ENCODE measurements around the gene TMEM37. TPM values are rescaled to one million over a fixed set of nuclear protein-coding genes. Genes with fewer than 3 reads are reported as not detected.

Gene TMEM37
- total and polyA plus RNA-seq, 2 of the 13 experiments (the other 11 are each of a cell fraction or from before 2014, with no cell fraction given), result 37.7 to 115 TPM

DNA sequence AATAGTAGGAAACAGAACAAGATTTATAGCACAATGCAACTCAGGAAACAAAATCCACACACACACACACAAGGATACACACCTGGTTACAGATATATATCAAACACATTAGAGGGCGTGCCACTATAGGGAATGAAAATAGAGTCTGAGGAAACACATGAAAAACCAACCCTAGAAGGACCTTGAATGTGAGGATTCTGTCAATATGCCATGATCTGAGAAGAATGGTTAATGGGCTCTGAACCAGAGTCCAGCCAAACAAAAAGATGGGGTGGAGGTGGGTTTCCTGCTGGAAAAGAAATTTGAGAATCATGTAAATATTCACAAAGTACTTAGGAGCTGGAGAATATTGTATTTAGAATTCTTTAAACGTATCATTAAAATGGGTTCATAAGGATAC is 7.8 kb upstream of the TMEM37 start (continued):
- TF ChIP-seq, protein P1, sequence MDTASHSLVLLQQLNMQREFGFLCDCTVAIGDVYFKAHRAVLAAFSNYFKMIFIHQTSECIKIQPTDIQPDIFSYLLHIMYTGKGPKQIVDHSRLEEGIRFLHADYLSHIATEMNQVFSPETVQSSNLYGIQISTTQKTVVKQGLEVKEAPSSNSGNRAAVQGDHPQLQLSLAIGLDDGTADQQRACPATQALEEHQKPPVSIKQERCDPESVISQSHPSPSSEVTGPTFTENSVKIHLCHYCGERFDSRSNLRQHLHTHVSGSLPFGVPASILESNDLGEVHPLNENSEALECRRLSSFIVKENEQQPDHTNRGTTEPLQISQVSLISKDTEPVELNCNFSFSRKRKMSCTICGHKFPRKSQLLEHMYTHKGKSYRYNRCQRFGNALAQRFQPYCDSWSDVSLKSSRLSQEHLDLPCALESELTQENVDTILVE (CRISPR knock-in tag; IDR thresholded peaks at IDR 0.05), result 0 out of 2 replicates have a peak, but pooled peaks have one; percentile 53
- no peak for TF ChIP-seq NKX3-1 (CRISPR knock-in tag; IDR thresholded peaks at IDR 0.05)
- peak; percentile 49; the same call in 1 of the 2 replicates for TF ChIP-seq HNF4A (CRISPR knock-in tag; IDR thresholded peaks at IDR 0.05)
- TF ChIP-seq, protein P2, sequence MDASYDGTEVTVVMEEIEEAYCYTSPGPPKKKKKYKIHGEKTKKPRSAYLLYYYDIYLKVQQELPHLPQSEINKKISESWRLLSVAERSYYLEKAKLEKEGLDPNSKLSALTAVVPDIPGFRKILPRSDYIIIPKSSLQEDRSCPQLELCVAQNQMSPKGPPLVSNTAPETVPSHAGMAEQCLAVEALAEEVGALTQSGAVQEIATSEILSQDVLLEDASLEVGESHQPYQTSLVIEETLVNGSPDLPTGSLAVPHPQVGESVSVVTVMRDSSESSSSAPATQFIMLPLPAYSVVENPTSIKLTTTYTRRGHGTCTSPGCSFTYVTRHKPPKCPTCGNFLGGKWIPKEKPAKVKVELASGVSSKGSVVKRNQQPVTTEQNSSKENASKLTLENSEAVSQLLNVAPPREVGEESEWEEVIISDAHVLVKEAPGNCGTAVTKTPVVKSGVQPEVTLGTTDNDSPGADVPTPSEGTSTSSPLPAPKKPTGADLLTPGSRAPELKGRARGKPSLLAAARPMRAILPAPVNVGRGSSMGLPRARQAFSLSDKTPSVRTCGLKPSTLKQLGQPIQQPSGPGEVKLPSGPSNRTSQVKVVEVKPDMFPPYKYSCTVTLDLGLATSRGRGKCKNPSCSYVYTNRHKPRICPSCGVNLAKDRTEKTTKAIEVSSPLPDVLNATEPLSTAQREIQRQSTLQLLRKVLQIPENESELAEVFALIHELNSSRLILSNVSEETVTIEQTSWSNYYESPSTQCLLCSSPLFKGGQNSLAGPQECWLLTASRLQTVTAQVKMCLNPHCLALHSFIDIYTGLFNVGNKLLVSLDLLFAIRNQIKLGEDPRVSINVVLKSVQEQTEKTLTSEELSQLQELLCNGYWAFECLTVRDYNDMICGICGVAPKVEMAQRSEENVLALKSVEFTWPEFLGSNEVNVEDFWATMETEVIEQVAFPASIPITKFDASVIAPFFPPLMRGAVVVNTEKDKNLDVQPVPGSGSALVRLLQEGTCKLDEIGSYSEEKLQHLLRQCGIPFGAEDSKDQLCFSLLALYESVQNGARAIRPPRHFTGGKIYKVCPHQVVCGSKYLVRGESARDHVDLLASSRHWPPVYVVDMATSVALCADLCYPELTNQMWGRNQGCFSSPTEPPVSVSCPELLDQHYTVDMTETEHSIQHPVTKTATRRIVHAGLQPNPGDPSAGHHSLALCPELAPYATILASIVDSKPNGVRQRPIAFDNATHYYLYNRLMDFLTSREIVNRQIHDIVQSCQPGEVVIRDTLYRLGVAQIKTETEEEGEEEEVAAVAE (CRISPR knock-in tag; IDR thresholded peaks at IDR 0.05; ENCODE audit: borderline replicate concordance), result no peak
- no peak for TF ChIP-seq ZNF543 (CRISPR knock-in tag; IDR thresholded peaks at IDR 0.05)
- peak; percentile 32; the same call in 1 of the 2 replicates for TF ChIP-seq FOXK1 (CRISPR knock-in tag; IDR thresholded peaks at IDR 0.05; ENCODE audit: borderline replicate concordance, low read depth)
- no peak for TF ChIP-seq ZNF263 (CRISPR knock-in tag; IDR thresholded peaks at IDR 0.05)
- TF ChIP-seq TEAD3 (CRISPR knock-in tag; optimal IDR thresholded peaks at IDR 0.05; ENCODE audit: borderline replicate concordance), result peak; percentile 51
- TF ChIP-seq, protein P3, sequence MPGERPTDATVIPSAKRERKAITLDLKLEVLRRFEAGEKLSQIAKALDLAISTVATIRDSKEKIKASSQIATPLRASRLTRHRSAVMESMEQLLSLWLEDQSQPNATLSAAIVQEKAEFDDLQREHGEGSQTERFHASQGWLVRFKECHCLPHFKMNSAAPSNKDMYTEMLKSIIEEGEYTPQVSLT (CRISPR knock-in tag; IDR thresholded peaks at IDR 0.05; ENCODE audit: borderline replicate concordance, low read depth), result no peak
- TF ChIP-seq SIX4 (CRISPR knock-in tag; IDR thresholded peaks at IDR 0.05), result 0 out of 2 replicates have a peak, but pooled peaks have one; percentile 14
- TF ChIP-seq MIXL1 (CRISPR knock-in tag; IDR thresholded peaks at IDR 0.05), result 0 out of 2 replicates have a peak, but pooled peaks have one; percentile 27
- TF ChIP-seq SOX5 (CRISPR knock-in tag; IDR thresholded peaks at IDR 0.05; ENCODE audit: borderline replicate concordance), result peak; percentile 77; the same call in 1 of the 2 replicates
- TF ChIP-seq, protein P4, sequence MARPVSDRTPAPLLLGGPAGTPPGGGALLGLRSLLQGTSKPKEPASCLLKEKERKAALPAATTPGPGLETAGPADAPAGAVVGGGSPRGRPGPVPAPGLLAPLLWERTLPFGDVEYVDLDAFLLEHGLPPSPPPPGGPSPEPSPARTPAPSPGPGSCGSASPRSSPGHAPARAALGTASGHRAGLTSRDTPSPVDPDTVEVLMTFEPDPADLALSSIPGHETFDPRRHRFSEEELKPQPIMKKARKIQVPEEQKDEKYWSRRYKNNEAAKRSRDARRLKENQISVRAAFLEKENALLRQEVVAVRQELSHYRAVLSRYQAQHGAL (CRISPR knock-in tag; IDR thresholded peaks at IDR 0.05; ENCODE audit: not compliant biosample characterization), result no peak
- TF ChIP-seq TMF1 (CRISPR knock-in tag; IDR thresholded peaks at IDR 0.05; ENCODE audit: low read depth), result no peak
- peak; percentile 67 for TF ChIP-seq BCL6 (CRISPR knock-in tag; IDR thresholded peaks at IDR 0.05)
- peak; percentile 33 for TF ChIP-seq MED1 (CRISPR knock-in tag; IDR thresholded peaks at IDR 0.05)
- peak; percentile 85 for TF ChIP-seq FOXA3 (CRISPR knock-in tag; IDR thresholded peaks at IDR 0.05)
- peak; percentile 27 for TF ChIP-seq ELF3 (CRISPR knock-in tag; IDR thresholded peaks at IDR 0.05)
- TF ChIP-seq, protein P5, sequence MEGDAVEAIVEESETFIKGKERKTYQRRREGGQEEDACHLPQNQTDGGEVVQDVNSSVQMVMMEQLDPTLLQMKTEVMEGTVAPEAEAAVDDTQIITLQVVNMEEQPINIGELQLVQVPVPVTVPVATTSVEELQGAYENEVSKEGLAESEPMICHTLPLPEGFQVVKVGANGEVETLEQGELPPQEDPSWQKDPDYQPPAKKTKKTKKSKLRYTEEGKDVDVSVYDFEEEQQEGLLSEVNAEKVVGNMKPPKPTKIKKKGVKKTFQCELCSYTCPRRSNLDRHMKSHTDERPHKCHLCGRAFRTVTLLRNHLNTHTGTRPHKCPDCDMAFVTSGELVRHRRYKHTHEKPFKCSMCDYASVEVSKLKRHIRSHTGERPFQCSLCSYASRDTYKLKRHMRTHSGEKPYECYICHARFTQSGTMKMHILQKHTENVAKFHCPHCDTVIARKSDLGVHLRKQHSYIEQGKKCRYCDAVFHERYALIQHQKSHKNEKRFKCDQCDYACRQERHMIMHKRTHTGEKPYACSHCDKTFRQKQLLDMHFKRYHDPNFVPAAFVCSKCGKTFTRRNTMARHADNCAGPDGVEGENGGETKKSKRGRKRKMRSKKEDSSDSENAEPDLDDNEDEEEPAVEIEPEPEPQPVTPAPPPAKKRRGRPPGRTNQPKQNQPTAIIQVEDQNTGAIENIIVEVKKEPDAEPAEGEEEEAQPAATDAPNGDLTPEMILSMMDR (CRISPR knock-in tag; IDR thresholded peaks at IDR 0.05), result peak; percentile 63
- TF ChIP-seq NCOA2 (CRISPR knock-in tag; IDR thresholded peaks at IDR 0.05), result peak; percentile 23; the same call in 1 of the 2 replicates
- TF ChIP-seq KLF15 (CRISPR knock-in tag; IDR thresholded peaks at IDR 0.05; ENCODE audit: borderline replicate concordance), result no peak
- peak; percentile 61; the same call in 1 of the 2 replicates for TF ChIP-seq RXRB (CRISPR knock-in tag; IDR thresholded peaks at IDR 0.05; ENCODE audit: borderline replicate concordance)
- no peak for TF ChIP-seq ZNF160 (CRISPR knock-in tag; IDR thresholded peaks at IDR 0.05)
- TF ChIP-seq TCF7 (IDR thresholded peaks at IDR 0.05; ENCODE audit: low read depth), result peak; percentile 39; the same call in 1 of the 2 replicates

Data from HepG2 (cell line).